Activated CD8-positive, alpha-beta T cell treated with anti-CD3 and anti-CD28 coated beads, Interleukin-2, amount 10 ng/mL, durations not matched to agents 7 days and 5 days (primary cell): Measurements from ENCODE around the gene RAB8B. TPM values are rescaled to one million over a fixed set of nuclear protein-coding genes. Genes with fewer than 3 reads are reported as not detected.

ENCODE experiments used
- ATAC-seq: fragments of 150-1000 bp; cut with Tn5 transposase; one replicate; pipeline ENCODE4 v1.10.0; 2021; ENCODE audit warnings: moderate library complexity
- CTCF ChIA-PET: fragments of 350-600 bp; sonication (Branson Sonifier 250); formaldehyde crosslinking; loops from one replicate; lab custom pipeline; 2021; ENCODE audit warnings: antibody characterized with exemption; lab: Charles Lee
- POLR2A ChIA-PET: fragments of 350-600 bp; sonication (Branson Sonifier 250); formaldehyde crosslinking; loops from one replicate; lab custom pipeline; 2021; ENCODE audit warnings: antibody characterized with exemption; lab: Charles Lee
- DNase-seq: peaks from one replicate; pipeline ENCODE4 v3.0.0-alpha.2; 2020
- H3K27ac Mint-ChIP-seq: one replicate; pipeline ENCODE4 v1.8.0; 2021; ENCODE audit warnings: mild to moderate bottlenecking, mixed read lengths
- H3K27me3 Mint-ChIP-seq: one replicate; pipeline ENCODE4 v1.8.0; 2021; ENCODE audit warnings: low read depth, mixed read lengths
- H3K36me3 Mint-ChIP-seq: one replicate; pipeline ENCODE4 v1.8.0; 2021; ENCODE audit warnings: low read depth, mixed read lengths
- H3K4me1 Mint-ChIP-seq: one replicate; pipeline ENCODE4 v1.8.0; 2021; ENCODE audit warnings: low read depth, mixed read lengths
- H3K4me3 Mint-ChIP-seq: one replicate; pipeline ENCODE4 v1.8.0; 2021; ENCODE audit warnings: mild to moderate bottlenecking, mixed read lengths
- H3K9me3 Mint-ChIP-seq: one replicate; pipeline ENCODE4 v1.8.0; 2022; ENCODE audit warnings: mixed read lengths; ENCODE audit not compliant: insufficient read depth
- total RNA-seq, 2 experiments: library from RNA; stranded (reverse); gene quantifications; one replicate each; pipeline ENCODE4 v1.2.3, GENCODE V29; 2021

Gene RAB8B
- total RNA-seq, 2 experiments from 2014 or later = 112 to 113 TPM

DNA sequence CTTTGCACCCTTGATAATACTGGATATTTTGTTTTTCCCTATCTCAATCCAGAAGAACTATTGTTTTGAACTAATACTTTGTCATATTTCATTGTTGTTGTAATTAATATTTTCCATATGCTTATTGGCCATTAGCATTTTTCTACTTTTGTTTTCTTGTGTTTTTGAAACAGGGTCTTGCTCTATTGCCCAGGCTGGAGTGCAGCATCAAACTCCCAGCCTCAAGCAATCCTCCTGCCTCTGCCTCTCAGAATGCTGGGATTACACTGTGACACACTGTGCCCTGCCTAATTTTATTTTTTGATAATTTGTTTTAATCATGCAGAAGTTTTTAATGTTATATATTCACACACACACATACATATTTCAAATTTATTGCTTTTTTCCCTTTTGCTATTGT lies 28.8 kb upstream of the RAB8B start:
- ChIA-PET CTCF (interaction anchor here (0.5 to 1.2 kb wide), 2 partner anchors 14 to 37 kb away, joined by 3 read pairs; no protein-coding TSS in a partner anchor), POLR2A (no interaction called here)
- no peak for ATAC-seq
- Mint-ChIP-seq H3K4me1 (peaks cover 10% of the 10 kb centered on the region), H3K27ac (no peak overlapping the region), H3K4me3 (no peak overlapping the region), H3K36me3 (peaks cover 14% of the 10 kb centered on the region), H3K27me3 (no peaks in the 10 kb centered on the region), H3K9me3 (no peaks in the 10 kb centered on the region)
- no peak for DNase-seq

DNA sequence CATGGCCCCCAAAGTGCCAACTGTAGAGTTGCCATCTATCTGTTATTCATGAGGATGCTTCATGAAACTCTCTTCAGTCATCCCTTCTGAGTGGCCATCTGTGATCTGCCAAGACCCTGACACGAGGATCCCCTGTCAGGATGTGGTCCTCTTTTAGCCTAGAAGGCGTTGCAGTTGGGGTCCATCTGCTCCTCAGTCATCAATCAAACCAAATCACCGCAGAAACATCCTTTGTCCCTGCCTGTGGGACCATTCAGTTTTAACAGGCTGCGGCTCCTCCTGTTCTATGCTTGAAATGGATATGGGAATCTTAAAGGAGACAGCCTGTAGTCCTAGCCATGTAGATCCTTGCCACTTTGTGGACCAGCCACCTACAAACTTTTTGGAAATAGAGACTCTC lies 26.2 kb upstream of the RAB8B start:
- DNase-seq (no peak), ATAC-seq (no peak)
- no peak overlapping the region for H3K27ac Mint-ChIP-seq
- no peak overlapping the region for H3K4me3 Mint-ChIP-seq
- peaks cover 6% of the 10 kb centered on the region for H3K4me1 Mint-ChIP-seq
- ChIA-PET POLR2A (no interaction called here), CTCF (no interaction called here)
- H3K9me3 Mint-ChIP-seq = no peaks in the 10 kb centered on the region
- peaks cover 2% of the 10 kb centered on the region for H3K36me3 Mint-ChIP-seq
- H3K27me3 Mint-ChIP-seq = no peaks in the 10 kb centered on the region

DNA sequence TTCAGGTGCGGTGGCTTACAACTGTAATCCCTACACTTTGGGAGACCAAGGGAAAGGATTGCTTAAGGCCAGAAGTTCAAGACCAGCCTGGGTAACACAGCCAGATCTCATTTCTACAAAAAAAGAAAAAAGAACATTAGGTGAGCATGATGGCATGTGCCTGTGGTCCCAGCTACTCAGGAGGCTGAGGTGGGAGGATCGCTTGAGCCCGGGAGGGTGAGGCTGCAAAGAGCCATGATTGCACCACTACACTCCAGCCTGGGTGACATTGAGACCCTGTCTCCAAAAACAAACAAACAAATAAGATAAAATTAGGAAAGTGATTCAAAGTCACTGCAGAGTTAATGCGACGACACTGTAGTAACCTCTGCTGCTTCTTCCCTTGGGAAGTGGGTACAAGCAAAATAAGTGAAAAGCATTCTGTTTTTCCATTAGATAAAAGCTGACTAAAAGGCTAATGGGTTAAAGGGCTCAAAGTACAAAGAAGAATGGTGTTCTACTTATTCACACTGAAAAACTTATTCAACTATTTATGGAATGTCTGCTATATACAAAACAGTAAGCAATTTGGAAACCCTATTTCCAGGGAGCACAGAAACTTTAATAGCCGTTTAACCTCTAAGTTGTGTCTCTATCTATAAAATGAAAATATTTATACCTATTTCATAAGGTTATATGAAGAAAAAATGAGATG lies 24.1 kb upstream of the RAB8B start:
- H3K36me3 Mint-ChIP-seq = no peaks in the 10 kb centered on the region
- no peak overlapping the region for H3K4me3 Mint-ChIP-seq
- ChIA-PET CTCF (interaction anchor here (1.3 to 3.4 kb wide), 14 partner anchors 8 to 237 kb away, joined by 3 to 25 read pairs (median 7); partner anchors contain the start of gene RPS27L), POLR2A (interaction anchor here (2.2 kb wide), 1 partner anchor 8 kb away, joined by 9 read pairs; the partner anchor contains the start of gene RPS27L)
- H3K27me3 Mint-ChIP-seq = no peaks in the 10 kb centered on the region
- DNase-seq = no peak
- H3K27ac Mint-ChIP-seq = no peak overlapping the region
- ATAC-seq = no peak
- H3K4me1 Mint-ChIP-seq = peaks cover 6% of the 10 kb centered on the region
- no peaks in the 10 kb centered on the region for H3K9me3 Mint-ChIP-seq

DNA sequence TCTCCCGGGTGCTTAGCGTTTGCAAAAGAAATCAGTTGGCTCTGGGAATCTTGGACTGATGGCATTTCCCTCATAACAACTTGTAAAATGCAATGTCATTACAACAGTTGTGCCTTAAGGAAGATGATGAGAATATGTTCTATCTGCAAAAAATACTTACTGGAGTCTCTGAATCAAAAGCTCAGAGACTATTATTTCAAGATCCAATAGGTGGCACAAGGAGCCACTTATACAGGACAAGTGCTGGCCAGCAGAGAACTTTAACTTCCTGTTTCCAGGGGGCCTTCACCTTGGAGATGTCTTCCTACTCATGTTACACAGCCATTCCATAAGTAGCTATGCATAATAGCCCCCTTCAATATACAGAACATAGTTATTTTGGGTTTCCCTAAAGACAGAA lies 23.2 kb upstream of the RAB8B start:
- Mint-ChIP-seq H3K27ac (no peak overlapping the region), H3K4me1 (peaks cover 4% of the 10 kb centered on the region), H3K9me3 (no peaks in the 10 kb centered on the region), H3K27me3 (no peaks in the 10 kb centered on the region), H3K36me3 (no peaks in the 10 kb centered on the region), H3K4me3 (no peak overlapping the region)
- CTCF ChIA-PET = interaction anchor here (0.7 to 3.4 kb wide), 28 partner anchors 9 to 805 kb away, joined by 3 to 25 read pairs (median 4); partner anchors contain the start of genes APH1B and RPS27L
- DNase-seq = no peak
- POLR2A ChIA-PET = interaction anchor here (2.2 kb wide), 1 partner anchor 9 kb away, joined by 9 read pairs; the partner anchor contains the start of gene RPS27L
- no peak for ATAC-seq

GRCh38 chr15:63169788-63170187 lies 19.6 kb upstream of the RAB8B start:
- CTCF ChIA-PET = no interaction called here

GRCh38 chr15:63172376-63172775 lies 17.0 kb upstream of the RAB8B start:
- H3K36me3 Mint-ChIP-seq = no peaks in the 10 kb centered on the region
- POLR2A ChIA-PET = interaction anchor here (0.6 kb wide), 1 partner anchor 107 kb away, joined by 3 read pairs; no protein-coding TSS in a partner anchor

More at GRCh38 chr15:63169788-63170187, 19.6 kb upstream of the RAB8B start:
- Mint-ChIP-seq H3K27ac (no peak overlapping the region), H3K4me3 (no peak overlapping the region), H3K9me3 (no peaks in the 10 kb centered on the region), H3K36me3 (no peaks in the 10 kb centered on the region), H3K4me1 (peaks cover 4% of the 10 kb centered on the region), H3K27me3 (no peaks in the 10 kb centered on the region)
- DNase-seq (no peak), ATAC-seq (no peak)
- POLR2A ChIA-PET = no interaction called here

DNA sequence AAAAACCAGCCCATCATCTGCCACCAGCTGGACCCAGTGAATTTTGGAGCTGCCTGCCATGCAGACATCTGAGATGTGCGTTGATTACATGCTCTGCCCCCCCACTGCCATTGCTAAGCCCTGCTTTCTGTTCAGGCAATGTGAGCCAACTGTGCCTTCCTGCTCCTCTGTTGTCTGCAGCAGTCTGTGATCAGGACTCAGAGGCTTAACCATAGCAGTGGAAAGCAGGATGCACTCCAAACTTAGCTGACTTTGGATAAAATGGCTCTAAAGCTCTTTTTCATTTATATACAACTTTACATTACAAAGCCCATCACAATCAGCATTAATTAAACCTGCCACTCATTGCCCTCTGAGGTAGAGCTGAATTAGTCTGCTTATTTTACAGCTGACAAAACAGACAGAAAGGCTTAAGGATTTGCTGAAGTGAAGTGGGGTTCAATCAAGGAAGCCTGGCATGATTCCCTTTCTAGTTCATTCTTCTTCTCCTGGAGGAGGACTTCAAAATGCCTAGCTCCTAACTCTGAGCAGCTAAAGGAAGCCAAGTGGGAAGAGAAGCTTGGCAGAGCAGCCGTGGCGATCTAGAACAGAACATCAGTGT lies 16.5 kb upstream of the RAB8B start:
- ChIA-PET CTCF (interaction anchor here (1.0 to 1.4 kb wide), 3 partner anchors 9 to 13 kb away, joined by 3 to 4 read pairs (median 3); no protein-coding TSS in a partner anchor), POLR2A (interaction anchor here (0.6 kb wide), 1 partner anchor 107 kb away, joined by 3 read pairs; no protein-coding TSS in a partner anchor)
- ATAC-seq (no peak), DNase-seq (no peak)
- Mint-ChIP-seq H3K4me1 (no peaks in the 10 kb centered on the region), H3K27ac (no peak overlapping the region), H3K4me3 (no peak overlapping the region), H3K27me3 (no peaks in the 10 kb centered on the region), H3K9me3 (no peaks in the 10 kb centered on the region), H3K36me3 (no peaks in the 10 kb centered on the region)

More at GRCh38 chr15:63172376-63172775, 17.0 kb upstream of the RAB8B start:
- DNase-seq = no peak
- Mint-ChIP-seq H3K4me1 (no peaks in the 10 kb centered on the region), H3K27me3 (no peaks in the 10 kb centered on the region), H3K9me3 (no peaks in the 10 kb centered on the region), H3K4me3 (no peak overlapping the region), H3K27ac (no peak overlapping the region)
- ATAC-seq = no peak
- CTCF ChIA-PET = interaction anchor here (1.0 to 1.1 kb wide), 3 partner anchors 9 to 13 kb away, joined by 3 to 4 read pairs (median 3); no protein-coding TSS in a partner anchor

DNA sequence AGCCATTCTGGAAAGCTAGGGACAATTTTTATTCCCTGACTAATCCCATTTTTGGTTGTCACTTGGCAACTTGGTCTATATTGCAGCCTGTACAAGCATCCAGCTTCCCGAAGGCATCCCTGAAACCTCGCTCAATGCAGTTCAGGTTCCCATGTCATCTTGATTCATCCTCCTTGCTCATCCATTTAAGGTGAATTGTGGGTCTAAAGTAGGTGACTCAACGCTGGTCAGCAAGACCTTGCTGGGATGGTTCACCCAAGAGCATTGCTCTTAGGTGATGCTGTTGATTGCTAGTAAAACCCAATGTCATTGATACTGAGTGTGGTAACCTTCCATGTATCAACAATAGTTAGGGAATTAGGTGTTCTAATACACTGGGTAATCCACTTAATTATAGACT lies 13.1 kb upstream of the RAB8B start:
- Mint-ChIP-seq H3K27me3 (no peaks in the 10 kb centered on the region), H3K4me3 (no peak overlapping the region), H3K27ac (no peak overlapping the region), H3K36me3 (no peaks in the 10 kb centered on the region), H3K4me1 (no peaks in the 10 kb centered on the region), H3K9me3 (no peaks in the 10 kb centered on the region)
- ATAC-seq (no peak), DNase-seq (no peak)
- POLR2A ChIA-PET = no interaction called here
- CTCF ChIA-PET = interaction anchor here (5.7 kb wide), 1 partner anchor 10 kb away, joined by 25 read pairs; no protein-coding TSS in a partner anchor

DNA sequence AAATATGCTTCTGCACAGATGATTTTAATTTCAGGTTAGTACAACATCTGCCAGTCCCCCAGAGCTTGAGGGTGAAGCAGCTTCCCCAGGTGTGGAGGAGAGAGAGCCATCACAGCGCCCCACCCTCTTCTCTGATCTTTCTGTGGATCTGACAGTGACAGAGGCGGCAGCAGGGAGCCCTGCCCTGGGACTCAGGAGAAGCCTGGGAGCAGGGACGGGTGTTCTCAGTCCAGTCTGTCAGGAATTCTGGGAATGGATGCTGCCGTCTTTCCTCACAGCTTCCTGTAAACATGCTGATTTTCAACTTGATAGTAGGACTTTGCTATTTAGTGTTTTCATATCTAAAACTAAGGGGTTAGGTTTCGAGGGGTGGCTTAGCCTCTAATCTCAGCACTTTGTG lies 11.4 kb upstream of the RAB8B start:
- DNase-seq (no peak), ATAC-seq (no peak)
- no peaks in the 10 kb centered on the region for H3K9me3 Mint-ChIP-seq
- no peak overlapping the region for H3K4me3 Mint-ChIP-seq
- no peak overlapping the region for H3K27ac Mint-ChIP-seq
- CTCF ChIA-PET = interaction anchor here (5.7 kb wide), 1 partner anchor 12 kb away, joined by 25 read pairs; no protein-coding TSS in a partner anchor
- no peaks in the 10 kb centered on the region for H3K36me3 Mint-ChIP-seq
- no peaks in the 10 kb centered on the region for H3K27me3 Mint-ChIP-seq
- H3K4me1 Mint-ChIP-seq = no peaks in the 10 kb centered on the region
- POLR2A ChIA-PET = no interaction called here

GRCh38 chr15:63180746-63181145 lies 8.7 kb upstream of the RAB8B start:
- H3K9me3 Mint-ChIP-seq = no peaks in the 10 kb centered on the region
- no peaks in the 10 kb centered on the region for H3K4me1 Mint-ChIP-seq
- no peak for DNase-seq
- POLR2A ChIA-PET = no interaction called here
- H3K27ac Mint-ChIP-seq = no peak overlapping the region
- no peaks in the 10 kb centered on the region for H3K36me3 Mint-ChIP-seq
- ATAC-seq = no peak
- CTCF ChIA-PET = interaction anchor here (0.7 to 1.2 kb wide), 2 partner anchors 9 to 14 kb away, joined by 3 to 5 read pairs; no protein-coding TSS in a partner anchor
- no peaks in the 10 kb centered on the region for H3K27me3 Mint-ChIP-seq
- H3K4me3 Mint-ChIP-seq = no peak overlapping the region

DNA sequence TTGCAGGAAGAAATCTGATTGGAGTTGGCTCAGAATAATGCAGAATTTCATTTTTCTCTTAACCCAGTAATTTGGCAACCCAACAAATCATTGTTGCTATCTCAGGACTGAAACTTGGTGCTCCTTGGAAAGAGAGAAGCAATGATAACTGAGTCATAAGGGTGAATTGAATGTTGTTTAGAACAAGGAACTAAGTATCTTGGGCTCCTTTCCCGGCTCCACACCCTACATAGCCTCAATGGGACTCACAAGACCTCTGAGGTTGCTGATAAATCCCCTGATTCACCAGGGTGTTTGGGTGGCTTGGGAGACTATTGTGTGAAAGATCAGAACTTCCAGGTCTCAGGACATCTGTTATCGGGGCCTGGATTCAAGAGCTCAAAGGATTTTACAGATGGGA lies 7.8 kb upstream of the RAB8B start:
- no peak overlapping the region for H3K27ac Mint-ChIP-seq
- peaks cover 3% of the 10 kb centered on the region for H3K4me1 Mint-ChIP-seq
- ChIA-PET CTCF (interaction anchor here (0.9 kb wide), 1 partner anchor 8 kb away, joined by 3 read pairs; no protein-coding TSS in a partner anchor), POLR2A (no interaction called here)
- H3K36me3 Mint-ChIP-seq = no peaks in the 10 kb centered on the region
- DNase-seq (no peak), ATAC-seq (no peak)
- H3K27me3 Mint-ChIP-seq = peaks cover 3% of the 10 kb centered on the region
- H3K9me3 Mint-ChIP-seq = no peaks in the 10 kb centered on the region
- H3K4me3 Mint-ChIP-seq = no peak overlapping the region
